NCI-H128 (cell line): ENCODE data around the gene TTC29.
A peak's percentile ranks its signal among the peaks of the same experiment; 100 is the strongest.

Experiments used
- DNase-seq: peaks from one replicate; lab custom pipeline; 2025; ENCODE audit not compliant: unreplicated experiment; lab: John Stamatoyannopoulos, UW

The TTC29 gene

DNA sequence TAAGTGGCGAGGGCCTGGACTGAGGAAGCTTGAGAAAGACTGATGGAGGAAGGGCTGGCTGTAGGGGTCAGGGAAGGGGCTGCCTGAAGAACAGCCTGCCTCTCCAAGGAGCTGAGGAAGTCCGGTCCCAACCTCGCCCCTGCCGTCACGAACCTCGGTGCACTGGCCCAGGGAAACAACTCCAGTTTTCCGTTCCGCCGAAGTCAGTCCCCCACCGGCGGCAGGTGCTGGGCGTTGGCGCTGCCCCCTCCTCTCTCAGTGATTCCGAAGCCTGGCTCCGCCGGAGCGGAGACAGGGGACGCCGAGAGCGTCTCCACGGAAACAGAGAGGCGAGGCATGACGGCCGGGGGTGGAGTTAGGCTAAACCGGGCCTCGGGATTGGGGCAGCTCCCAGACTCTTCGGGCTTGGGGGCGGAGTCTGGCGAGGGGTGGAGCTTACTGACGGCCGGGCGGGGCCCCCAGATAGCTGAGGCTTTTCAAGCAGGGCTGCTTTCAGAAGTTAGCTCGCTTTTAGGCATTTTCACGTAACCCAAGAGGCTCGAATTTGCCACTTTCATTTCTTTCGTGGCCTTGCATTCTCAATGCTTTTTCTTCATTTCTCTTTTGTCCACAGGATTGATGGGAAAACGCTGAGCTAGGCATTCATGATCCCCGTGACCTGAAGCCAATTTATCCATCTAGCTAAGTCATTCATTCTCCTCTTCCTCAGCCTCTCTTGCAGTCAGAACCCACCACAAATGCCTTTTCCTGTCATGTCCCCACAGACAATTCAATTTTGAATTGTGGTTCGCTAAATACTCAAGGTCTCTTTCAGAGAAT is at the start of gene TTC29:
TTC29 (minus strand) TSS at position 309 of the 819 bp plus-strand sequence. CDS start 5,969 bp downstream, outside the sequence.
- peak; percentile 11 for DNase-seq

- DNase-seq = no peak
These were observed 36.0 kb upstream of the TTC29 start for GRCh38 chr4:146981651-146982050.

DNA sequence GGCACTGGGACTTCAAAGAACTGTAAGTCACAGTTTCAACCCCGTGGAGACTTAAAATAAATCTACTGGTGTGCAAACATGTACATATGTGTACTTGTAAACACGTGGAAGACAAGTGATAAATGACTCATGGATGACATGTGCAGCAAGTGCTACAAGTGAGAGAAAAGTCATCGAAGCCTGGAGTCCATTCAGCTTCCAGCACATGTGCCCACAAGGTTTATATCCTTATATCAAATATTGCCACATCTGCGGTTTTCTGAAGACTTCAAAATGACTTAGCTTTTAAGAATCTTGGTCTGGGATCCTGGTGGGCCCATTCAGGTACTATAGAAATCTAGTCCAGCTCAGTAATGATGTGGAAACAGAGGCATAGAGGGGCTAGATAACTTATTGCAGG is 33.0 kb upstream of the TTC29 start:
- DNase-seq = no peak

GRCh38 chr4:146976145-146976544 is 30.5 kb upstream of the TTC29 start:
- DNase-seq = no peak

DNA sequence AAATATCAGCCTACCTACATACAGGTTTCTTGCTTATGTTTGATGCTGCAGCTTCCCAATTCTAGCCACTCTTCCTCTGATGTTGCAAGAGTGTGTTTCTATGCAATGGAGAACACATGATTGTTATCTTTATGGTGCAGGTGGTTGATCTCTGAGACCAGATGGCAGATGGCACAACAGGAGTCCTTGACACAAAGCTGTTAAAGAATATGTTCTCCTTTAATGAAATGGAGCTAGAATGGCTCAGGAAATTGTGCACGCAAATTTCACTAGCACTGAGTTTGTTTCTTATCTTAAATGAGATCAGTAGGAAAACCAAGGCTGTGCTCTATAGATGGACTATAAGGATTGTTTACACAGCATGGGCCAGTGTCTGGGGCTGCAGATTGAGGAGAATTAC is 29.9 kb upstream of the TTC29 start:
- DNase-seq = no peak

DNA sequence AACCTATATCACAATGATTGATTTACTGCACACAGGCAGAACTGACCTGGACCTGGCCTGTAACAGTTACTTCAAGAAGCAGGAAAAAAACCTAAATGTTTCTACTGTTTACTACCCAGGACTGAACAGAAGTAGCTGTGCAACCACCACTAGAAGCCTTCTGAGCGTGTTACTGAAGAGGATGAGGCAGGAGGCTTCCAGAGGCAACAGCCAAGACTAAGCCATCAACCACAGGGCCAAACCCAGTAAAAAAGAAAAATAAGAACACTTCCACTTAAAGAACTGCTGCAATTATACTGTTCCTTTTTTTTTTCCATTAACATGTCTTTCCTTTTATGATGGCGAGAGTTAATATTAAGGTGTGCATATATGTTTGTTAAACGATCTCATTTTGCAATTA is 29.4 kb upstream of the TTC29 start:
- DNase-seq = no peak

DNA sequence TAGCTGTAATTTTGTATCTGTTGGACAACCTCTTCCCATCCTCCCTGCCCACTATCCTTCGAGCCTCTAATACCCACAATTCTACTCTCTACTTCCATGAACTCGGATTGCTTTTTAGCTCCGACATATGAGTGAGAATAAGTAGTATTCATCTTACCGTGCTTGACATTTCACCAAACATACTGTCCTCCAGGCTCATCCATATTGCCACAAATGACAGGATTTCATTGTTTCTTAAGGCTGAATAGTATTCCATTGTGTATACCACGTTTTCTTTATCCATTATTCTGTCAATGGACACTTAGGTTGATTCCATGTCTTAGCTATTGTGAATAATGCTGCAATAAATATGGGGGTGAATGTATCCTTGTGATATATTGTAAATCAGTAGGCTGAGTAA is 26.4 kb upstream of the TTC29 start:
- DNase-seq = no peak

DNA sequence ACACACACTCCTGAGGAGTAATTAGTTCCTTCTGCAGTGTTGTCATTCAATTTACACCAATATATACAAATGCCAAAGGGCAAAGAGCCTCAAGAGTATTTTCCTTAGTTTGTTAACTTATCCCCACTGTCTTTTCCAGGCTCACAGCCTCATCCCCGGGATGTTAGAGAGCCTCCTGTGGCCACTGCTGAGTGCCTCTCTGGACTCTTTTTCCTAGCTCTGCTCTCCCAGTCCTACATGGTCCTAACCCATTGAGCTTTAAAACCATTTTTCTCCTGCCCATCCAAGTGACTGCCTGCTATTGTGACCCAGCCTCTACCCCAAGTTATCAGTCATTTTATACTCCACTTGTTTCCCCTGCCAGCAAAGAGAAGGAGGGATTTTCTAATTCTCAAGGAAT is 23.5 kb upstream of the TTC29 start:
- DNase-seq = no peak

DNA sequence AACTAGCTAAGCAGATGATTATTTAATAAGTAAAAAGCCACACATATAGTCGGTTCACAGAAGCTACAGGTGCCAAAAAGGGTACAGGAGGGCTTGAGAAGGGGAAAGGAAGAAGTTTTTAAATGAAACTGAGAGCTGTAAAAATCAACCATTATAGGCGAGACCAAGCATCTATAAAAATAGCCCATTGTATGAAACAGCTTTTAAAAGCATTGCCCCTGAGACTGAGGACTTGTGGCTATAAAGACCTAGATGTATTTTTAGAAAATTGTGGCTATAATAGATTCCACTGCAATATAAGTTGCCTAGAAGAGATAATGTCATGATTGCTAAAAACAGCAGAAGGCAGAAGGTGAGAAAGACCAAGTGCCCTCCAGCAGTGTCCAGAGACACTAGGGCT is 15.0 kb upstream of the TTC29 start:
- DNase-seq = no peak

DNA sequence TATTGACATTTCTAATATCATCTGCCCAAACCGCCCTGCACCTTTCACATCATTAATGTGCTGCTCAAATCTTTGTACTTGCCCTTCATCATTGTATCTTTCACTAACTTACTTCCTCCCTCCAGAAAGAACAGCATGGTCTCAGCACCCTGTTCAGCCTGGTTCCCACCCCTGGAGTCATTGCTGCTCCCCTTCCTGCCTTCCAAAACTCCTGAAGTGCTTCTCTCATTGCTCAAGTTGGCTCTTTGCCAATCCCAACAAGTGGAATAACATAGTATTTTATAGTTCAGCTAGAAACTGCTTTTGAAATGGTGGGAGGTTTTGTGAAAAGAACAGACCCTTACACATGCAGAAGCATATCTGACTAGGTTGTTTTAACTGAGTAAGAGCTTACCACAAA is 14.0 kb upstream of the TTC29 start:
- DNase-seq = no peak

DNA sequence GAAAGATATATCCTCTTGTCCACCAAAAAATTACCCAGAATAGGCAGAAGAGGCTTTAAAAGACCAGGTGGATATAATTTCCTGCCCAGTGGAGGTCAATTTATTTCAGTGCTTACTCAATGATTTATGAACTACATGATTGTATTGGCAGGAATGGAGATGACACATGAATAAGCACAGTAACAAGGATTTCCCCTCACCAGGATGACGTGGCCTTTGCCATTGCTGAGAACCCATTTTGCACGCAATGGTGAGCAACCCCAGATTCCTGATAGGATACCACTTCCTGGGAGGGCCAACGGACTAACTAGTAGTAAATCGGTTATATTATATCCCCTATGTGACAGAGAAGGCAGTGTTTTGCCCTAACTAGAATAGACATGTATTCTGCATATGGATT is 11.6 kb upstream of the TTC29 start:
- no peak for DNase-seq

GRCh38 chr4:146952896-146953295 is 7.2 kb upstream of the TTC29 start:
- no peak for DNase-seq

DNA sequence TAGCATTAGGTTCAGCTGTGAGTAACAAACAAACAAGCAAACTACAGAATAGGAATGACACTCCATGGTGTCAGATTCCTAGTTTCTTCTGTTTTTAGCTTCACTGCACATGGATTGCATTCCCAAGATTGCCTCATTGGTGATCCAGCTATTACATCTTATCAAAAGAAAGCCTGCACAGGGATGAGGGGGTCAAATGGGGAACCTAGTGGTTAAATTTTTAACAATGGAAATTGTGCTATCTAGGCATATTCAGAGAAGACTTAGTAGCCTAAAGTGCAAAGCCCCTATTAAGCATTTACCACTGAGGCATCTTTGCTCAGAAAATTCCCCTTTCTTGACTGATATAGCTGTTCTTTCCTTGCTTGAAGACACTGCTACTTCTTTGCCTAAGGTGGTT is 3.9 kb upstream of the TTC29 start:
- no peak for DNase-seq

GRCh38 chr4:146943691-146944375 is 1.8 kb downstream of the TTC29 start:
- DNase-seq = no peak

DNA sequence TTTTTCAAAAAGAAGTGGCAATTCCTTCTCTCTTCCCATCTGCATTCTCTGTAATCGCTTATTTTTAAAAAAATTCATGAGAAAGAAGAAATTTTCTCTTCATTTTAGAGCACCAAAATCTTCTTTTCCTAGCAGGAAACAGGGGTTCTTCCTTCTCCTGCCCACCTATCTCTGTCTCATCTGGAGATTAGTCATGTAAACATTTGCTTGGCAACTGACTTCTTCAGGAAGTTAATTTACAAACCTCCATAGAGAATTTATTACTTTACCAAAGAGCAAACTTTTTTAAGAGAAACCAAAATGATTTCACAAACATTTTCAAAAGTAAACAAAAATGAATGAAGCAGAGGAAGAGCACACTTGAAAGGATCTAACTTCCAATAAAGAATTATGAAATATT is 13.5 kb downstream of the TTC29 start:
- no peak for DNase-seq

GRCh38 chr4:146930673-146931072 is 15.0 kb downstream of the TTC29 start:
- DNase-seq = no peak

GRCh38 chr4:146927695-146928094 is 18.0 kb downstream of the TTC29 start:
- DNase-seq = no peak

DNA sequence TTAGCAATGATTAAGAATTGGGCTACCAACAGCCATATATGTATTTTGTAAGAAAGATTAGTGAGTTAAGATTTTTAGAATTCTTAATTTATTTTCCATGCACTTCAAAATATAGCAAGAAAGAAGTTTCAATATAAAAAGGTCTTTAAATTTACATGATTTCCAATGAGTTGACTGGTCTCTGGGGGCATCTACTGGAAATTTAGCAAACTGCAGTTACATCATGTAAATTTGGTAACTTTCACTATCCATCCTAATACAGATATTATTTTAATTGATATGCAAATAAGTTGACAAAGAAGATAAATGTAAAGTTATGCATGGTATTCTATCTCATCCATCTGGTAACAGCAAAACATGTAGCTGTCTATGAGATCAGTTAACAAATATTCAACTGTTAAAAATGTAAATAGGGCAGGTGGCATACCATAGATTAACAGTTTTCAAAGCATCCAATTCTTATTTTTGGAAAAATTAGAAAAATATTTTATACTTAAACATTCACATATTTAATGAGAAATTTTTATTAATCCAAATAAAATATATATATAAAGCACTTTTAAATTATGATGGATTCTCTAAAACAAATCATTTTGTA is 29.1 kb downstream of the TTC29 start:
- DNase-seq = no peak

DNA sequence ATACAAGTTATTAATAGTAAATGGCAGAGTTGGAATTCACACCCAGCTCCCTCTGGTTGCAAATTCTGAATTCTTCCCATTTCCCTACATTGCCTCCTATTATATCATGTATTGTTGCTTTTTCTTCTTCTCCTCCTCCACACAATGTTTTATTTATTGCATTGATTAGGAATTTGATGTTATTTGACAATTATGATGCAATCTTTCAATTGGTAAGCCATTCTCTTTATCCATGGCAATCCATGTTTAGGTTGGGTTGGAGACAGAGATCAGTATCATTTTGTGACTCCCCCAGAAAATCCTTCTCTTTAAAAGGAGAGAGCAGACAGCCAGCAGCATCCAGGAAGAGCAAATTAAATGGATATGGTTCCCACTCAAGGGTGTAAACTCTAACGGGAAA is 30.5 kb downstream of the TTC29 start:
- no peak for DNase-seq

GRCh38 chr4:146900295-146900694 is 45.4 kb downstream of the TTC29 start:
- no peak for DNase-seq

DNA sequence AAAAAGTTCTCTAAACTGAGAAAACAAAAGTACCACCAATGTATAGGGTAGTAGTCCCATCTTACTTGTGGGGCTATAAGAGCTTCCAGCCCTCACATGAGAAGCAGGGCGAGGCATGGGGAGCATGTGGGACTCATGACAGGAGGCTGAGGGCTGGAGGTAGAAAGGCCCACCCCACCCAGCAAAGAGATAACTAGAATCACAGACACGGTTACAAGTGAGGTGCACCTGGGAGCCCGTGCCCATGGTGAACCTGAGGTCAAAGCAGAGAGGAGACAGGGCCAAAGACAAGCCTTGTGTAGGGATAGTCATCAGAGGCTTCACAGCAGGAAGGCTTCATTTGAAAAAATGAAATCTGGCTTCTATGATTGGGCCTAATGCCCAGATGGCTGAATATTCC is 55.4 kb downstream of the TTC29 start:
- DNase-seq = no peak

DNA sequence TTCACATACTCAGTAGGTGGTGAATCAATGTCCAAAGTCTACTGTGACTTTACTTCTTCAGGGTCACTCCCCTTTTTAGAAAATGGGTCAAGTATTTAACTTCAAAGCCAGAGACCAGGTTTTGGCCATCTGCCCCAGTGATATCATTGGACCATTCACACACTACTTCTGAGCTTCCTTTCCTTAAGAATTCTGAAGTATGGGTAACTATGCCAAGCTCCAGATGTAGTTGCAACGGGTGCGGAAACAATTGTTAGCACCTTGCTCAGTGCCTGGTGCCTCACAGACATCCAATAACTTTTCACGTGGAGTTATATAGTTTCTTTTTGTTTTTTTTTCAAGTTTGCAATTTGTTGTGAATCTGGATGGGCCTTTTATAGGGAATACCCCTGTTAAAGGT is 62.6 kb downstream of the TTC29 start:
- no peak for DNase-seq
